Keratinocyte (primary cell): ENCODE results near the gene METTL24.

ENCODE experiments used
- EZH2 ChIP-seq: IDR thresholded peaks from one replicate; pipeline ENCODE4 v1.6.1; 2012; ENCODE audit warnings: inconsistent platforms, mild to moderate bottlenecking, low read length, moderate library complexity
- TF ChIP-seq, protein P1 (sequence below), 3 experiments: IDR thresholded peaks in 1 of 3; conservative IDR thresholded peaks in 1 of 3; optimal IDR thresholded peaks in 1 of 3; 2 replicates in 2 of 3; 3 replicates in 1 of 3; pipeline versions ENCODE3 to v1.5.1; 2011; ENCODE audit warnings: low read length in 3 of 3, mild to moderate bottlenecking in 3 of 3, moderate library complexity in 2 of 3, control low read depth in 1 of 3, inconsistent platforms in 1 of 3; ENCODE audit not compliant: insufficient read depth in 2 of 3; ENCODE audit errors: extremely low read depth in 1 of 3

DNA sequence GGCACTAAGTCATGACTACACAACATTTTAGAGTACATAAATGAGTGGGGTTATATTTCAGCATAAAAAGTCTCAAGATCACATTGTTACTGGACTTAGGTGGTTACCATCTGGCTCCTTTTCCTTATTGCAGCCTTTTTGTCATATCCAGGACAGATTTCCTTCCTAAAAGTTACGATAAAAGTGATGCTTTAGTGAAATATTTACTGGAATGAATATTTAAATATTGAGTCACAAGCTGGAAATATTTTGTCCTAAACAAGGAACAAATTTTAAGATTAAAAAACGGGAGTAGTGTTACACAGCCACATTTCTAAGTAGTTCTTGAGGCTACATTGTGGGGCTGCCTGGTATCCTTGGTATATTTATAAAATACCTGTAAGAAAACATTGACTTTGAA, 125.7 kb downstream of the METTL24 start:
- TF ChIP-seq, protein P1, sequence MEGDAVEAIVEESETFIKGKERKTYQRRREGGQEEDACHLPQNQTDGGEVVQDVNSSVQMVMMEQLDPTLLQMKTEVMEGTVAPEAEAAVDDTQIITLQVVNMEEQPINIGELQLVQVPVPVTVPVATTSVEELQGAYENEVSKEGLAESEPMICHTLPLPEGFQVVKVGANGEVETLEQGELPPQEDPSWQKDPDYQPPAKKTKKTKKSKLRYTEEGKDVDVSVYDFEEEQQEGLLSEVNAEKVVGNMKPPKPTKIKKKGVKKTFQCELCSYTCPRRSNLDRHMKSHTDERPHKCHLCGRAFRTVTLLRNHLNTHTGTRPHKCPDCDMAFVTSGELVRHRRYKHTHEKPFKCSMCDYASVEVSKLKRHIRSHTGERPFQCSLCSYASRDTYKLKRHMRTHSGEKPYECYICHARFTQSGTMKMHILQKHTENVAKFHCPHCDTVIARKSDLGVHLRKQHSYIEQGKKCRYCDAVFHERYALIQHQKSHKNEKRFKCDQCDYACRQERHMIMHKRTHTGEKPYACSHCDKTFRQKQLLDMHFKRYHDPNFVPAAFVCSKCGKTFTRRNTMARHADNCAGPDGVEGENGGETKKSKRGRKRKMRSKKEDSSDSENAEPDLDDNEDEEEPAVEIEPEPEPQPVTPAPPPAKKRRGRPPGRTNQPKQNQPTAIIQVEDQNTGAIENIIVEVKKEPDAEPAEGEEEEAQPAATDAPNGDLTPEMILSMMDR (optimal IDR thresholded peaks at IDR 0.05 in 1 of 3, IDR thresholded peaks at IDR 0.05 in 1 of 3, conservative IDR thresholded peaks at IDR 0.05 in 1 of 3; ENCODE audit: extremely low read depth in 1 of 3, insufficient read depth in 2 of 3, low read length in 3 of 3) = no peak
- TF ChIP-seq EZH2 = no peak
